ENCODE results near the gene ASIC4.
A peak's percentile ranks its signal among the peaks of the same experiment; 100 is the strongest.

ASIC4 gene

GRCh38 chr2:219536425-219536824 is 22.1 kb downstream of the ASIC4 start:
- no peak for DNase-seq (ENCODE audit: low read depth)

DNA sequence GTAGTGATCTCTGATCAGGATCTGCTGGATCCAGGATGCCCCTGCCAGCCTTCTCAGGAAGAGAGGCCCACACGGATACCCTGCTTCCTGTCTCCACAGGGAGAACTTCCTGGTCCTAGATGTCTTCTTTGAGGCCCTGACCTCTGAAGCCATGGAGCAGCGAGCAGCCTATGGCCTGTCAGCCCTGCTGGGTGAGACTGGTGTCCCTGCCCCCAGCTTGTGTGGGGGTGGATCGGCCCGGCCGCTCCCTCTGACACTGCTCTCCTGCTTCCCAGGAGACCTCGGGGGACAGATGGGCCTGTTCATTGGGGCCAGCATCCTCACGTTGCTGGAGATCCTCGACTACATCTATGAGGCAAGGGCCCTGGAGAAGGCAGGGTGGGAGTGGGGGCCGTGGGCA is 22.7 kb downstream of the ASIC4 start:
- DNase-seq (ENCODE audit: low read depth) = no peak

- no peak for DNase-seq (ENCODE audit: low read depth)
Measured at GRCh38 chr2:219537657-219538488, 23.6 kb downstream of the ASIC4 start.

GRCh38 chr2:219538504-219538951 is 24.2 kb downstream of the ASIC4 start:
- no peak for DNase-seq (ENCODE audit: low read depth)

DNA sequence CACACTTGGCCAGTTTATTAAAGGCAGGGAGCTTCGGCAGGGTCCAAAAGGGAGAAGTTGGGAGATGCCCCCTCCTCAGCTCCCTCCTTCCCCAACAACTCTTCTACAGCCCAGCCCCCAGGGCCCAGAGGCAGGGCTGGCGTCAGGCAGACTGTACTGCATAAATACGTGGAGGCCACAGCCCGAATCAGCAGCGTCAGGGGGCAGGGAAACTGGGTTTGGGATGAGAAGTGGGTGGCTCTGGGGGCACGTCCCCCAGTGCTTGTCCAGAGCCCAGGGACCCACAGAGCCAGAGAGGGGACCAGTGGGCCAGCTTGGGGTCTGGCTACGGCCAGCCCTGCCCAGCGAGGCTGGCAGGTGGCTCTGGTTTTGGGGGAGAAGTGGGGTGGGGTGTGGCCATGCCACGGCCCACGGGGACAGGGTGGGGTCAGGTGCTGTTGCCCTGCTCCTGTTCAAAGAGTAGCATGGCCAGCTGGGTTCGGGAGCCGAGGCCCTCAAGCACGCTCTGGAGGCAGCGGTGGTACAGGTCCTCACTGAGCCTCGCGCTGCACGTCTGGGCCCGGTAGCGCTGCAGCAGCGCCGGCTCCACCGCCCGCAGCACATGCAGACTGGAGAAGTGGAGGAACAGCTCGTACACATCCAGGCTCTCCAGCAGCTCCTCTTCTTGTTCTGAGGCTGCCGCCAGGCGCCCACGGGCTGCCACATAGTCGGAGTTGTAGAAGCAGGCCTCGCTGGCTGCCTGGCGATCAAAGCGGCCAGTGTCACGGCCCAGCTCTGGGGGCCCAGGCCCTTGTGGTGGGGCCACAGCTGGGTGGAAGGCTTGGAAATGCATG is 24.9 kb downstream of the ASIC4 start:
- DNase-seq (ENCODE audit: low read depth) = no peak

DNA sequence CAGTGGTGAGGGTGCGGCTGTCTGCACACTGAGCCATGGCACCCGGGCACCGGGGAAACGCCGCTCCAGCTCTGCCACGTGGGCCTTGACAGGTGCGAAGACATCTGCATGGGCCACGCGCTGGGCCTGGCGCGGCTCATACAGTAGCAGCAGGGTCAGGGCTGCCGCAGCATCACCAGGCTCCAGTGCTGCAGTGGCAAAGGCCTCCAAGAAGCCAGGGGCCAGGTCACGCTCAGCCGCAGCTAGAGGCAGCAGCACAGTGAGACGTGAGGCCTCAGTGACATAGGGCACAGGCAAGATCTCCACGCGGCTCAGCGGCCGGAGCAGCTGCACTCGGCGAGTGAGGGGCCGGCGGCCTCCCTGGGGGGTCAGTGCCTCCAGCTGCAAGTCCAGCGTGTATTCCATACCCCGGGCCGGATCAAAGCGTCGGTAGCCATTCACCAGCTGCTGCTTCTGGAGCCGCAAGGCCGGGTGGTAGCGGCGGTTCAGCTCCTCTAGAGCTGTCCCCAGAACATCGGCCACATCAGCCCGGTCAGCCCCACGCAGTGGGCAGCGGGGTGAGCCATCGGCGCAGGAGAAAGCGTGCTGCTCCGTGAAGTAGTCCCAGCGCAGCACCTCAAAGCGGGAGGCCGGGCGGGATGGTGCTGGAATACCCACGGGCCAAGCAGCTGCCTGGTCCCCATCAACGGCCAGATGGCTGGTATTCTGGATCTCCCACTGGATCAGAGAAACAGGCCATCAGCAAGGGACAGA is 25.8 kb downstream of the ASIC4 start:
- DNase-seq (ENCODE audit: low read depth) = no peak

- no peak for DNase-seq (ENCODE audit: low read depth)
Measured at GRCh38 chr2:219540784-219541504, 26.7 kb downstream of the ASIC4 start.

DNA sequence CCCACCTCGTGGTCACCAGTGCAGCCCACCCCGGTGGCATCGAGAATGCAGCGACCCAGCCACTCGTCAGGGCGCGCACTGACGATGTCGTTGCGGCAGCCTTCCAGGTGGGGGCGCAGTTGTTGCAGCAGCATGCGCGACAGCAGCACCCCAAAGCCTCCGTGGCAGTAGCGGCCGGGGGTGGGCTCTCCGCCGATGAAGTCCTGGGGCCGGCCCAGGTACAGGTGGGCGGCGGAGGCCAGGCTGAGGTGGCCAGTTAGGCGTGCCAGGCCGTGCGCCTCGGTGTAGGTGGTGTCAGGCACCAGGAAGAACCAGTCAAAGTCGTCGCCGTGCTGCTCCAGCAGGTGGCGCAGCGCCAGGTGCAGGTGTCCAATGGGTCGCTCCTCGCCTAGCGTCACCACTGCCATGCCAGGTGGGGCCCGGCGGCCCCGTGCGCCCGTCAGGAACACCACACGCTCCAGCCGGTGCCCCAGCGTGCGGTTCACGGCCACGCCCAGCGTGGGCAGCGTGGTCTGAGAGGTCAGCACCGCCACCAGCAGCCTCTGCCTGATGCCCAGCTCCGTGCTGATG is 27.4 kb downstream of the ASIC4 start:
- DNase-seq (ENCODE audit: low read depth) = no peak

DNA sequence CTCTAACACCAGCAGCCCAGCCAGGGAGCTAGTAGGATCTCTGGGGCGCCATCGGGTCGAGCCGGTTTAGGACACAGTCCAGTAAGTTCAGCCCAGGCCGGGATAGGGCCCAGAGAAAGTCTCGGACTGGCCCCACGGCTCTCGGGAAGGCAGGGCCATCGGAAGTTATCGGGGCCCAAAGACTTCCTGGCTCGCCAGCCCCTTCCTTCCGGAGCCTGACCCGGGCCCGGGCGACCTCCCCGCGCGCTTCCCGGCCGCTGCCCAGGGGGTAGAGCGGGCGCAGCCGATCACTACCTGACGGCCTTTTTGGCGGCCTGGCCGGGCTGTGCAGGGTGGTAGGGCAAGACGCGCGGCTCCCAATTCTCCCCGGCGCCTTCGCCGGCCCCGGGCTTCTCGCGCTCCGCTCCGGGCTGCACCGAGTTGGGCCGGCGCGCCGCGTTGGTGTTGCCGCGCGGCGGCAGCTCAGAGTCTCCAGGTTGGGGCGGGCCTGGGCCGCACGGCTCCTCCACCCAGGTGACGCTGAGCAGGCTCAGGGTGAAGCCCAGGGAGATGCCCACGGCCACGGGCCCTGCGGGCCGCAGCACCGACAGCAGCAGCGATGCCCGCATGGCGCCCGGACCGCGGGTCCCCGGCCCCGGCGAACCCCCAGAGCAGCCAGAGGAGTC is 28.8 kb downstream of the ASIC4 start:
- DNase-seq (ENCODE audit: low read depth) = no peak

GRCh38 chr2:219543596-219544358 is 29.5 kb downstream of the ASIC4 start, which contains the start of the genes CHPF and TMEM198:
TSS of gene CHPF (minus strand) at chr2:219543809. CDS start at chr2:219543538, 271 bp downstream.
TSS of gene TMEM198 (plus strand) at chr2:219544028. CDS start at chr2:219544728, 700 bp downstream.
- peak; percentile 91 for DNase-seq (ENCODE audit: low read depth)

GRCh38 chr2:219544567-219544966 is 30.3 kb downstream of the ASIC4 start:
- no peak for DNase-seq (ENCODE audit: low read depth)

- no peak for DNase-seq (ENCODE audit: low read depth)
Measured at GRCh38 chr2:219545295-219545942, 31.1 kb downstream of the ASIC4 start.

GRCh38 chr2:219545943-219546352 is 31.7 kb downstream of the ASIC4 start:
- DNase-seq (ENCODE audit: low read depth) = no peak

DNA sequence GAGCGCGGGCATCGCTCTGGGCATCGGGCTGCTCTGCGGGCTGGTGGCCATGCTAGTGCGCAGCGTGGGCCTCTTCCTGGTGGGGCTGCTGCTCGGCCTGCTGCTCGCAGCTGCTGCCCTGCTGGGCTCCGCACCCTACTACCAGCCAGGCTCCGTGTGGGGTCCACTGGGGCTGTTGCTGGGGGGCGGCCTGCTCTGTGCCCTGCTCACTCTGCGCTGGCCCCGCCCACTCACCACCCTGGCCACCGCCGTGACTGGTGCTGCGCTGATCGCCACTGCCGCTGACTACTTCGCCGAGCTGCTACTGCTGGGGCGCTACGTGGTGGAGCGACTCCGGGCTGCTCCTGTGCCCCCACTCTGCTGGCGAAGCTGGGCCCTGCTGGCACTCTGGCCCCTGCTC is 33.3 kb downstream of the ASIC4 start:
- DNase-seq (ENCODE audit: low read depth) = no peak

DNA sequence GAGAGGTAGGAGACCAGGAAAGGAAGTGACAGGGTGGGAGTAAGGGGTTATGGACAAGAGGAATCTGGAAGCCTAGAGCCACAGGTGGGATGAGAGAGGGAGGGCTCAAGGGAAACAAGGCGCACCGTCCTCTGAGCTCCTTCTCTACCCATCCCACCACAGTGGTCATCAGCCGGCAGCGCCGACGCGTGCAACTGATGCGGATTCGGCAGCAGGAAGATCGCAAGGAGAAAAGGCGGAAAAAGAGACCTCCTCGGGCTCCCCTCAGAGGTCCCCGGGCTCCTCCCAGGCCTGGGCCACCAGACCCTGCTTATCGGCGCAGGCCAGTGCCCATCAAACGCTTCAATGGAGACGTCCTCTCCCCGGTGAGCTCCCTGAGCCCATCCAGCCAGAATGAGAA is 34.7 kb downstream of the ASIC4 start:
- DNase-seq (ENCODE audit: low read depth) = no peak

DNA sequence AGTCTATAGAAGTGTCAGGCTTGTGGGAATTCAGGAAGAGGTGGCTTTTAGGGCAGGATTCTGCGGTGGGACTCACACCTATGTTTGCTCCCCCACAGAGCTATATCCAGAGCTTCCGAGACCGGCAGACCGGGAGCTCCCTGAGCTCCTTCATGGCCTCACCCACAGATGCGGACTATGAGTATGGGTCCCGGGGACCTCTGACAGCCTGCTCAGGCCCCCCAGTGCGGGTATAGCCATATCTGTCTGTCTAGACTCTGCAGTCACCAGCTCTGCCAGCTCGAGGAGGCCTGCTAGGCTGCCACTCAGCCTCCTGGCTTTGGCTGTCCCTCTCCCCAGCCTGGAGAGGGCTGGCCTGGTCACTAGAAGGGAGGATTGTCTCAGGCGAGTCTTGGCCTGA is 35.3 kb downstream of the ASIC4 start:
- DNase-seq (ENCODE audit: low read depth) = no peak

DNA sequence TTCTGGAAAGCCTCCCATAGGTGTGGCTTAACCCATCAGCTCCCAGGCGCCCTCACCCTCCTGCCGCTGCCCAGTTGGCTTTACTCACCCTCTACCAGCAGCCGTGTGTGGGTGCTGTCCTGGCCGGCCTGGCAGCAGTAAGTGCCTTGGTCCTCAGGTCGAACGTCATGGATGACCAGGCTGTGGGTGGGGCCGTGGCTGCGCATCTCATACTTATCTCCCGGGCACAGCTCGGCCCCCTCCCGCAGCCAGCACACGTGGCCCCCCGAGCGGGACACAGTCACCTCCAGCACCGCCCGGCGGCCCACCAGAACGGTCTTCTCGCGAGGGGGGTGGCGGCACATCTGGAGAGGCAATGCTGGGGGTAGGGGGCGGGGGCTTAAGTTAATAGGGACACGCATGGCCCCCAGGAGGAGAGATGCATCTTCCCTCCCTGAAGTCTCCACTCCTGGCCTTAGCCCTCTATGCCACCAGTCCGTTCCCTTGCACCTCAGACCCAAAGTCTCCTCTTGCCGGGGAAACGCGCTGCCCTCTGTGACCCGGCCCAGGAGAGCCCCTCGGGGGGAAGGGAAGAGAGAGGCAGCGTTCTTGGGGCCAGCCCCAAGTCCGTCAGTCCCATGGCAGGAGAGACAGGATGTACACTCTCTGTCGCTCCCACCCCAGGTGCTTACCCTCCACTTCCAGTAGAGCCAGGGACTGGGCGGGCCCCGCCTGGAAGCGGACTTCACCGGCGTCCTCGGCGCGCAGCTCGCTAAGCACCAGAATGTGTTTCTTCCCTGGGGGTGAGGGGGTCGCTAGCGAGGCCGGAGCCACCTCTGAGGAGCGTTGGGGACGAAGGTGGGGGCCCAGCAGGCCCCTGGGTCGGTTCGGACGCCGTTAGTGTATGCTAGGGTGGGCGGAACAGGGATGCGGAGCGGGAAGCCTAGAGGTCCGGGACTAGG is 37.4 kb downstream of the ASIC4 start:
- DNase-seq (ENCODE audit: low read depth) = no peak

All from CMK (cell line).